Spleen (tissue), 7 donors: Measurements from ENCODE around the gene MGAT4A.

ENCODE experiments used
- POLR2AphosphoS5 ChIP-seq, 3 donors: sonication (generic); formaldehyde crosslinking; IDR thresholded peaks; one replicate each; pipeline ENCODE4 v1.5.1; 2017; ENCODE audit warnings: antibody characterized with exemption in 3 of 3
- TF ChIP-seq, protein P1 (sequence below), 11 experiments: fragments of 200-600 bp in 7 of 11; fragments of 450-650 bp in 4 of 11; sonication (generic) in 4 of 11; IDR thresholded peaks in 8 of 11; conservative IDR thresholded peaks in 3 of 11; 1 replicate in 7 of 11; 2 replicates in 4 of 11; pipeline versions ENCODE4 v1.4.0 to v1.8.0; 2016 to 2021; ENCODE audit warnings: antibody characterized with exemption in 11 of 11, inconsistent platforms in 4 of 11, mild to moderate bottlenecking in 1 of 11
- donor health status: DM: no; HTN: no; CAD: no; lungs with moderate emphysema.
- donor health status: DM: no; HTN: no; CAD: no.
- donor health status: DM: no; HTN: no; CAD: no.

DNA sequence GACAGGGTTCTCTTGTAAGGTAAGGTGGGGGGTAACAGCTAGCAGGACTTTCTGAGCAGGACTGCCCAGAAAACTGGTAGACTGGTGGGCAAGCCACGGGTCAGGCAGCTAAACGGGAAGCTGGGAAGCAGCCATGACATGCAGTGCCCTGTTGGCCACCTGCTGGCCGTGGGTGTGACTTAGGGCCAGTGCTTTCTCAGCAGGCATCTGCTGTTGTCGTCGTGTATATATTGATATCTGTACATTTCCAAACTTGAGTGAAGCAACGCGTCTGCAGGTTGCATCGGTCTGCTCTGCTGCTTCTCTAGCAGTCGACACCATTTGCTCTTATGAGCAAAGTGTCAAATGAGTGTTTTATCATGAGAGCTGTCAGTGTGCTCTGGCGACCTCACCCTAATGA is 153.6 kb downstream of the MGAT4A start:
- TF ChIP-seq, protein P1, sequence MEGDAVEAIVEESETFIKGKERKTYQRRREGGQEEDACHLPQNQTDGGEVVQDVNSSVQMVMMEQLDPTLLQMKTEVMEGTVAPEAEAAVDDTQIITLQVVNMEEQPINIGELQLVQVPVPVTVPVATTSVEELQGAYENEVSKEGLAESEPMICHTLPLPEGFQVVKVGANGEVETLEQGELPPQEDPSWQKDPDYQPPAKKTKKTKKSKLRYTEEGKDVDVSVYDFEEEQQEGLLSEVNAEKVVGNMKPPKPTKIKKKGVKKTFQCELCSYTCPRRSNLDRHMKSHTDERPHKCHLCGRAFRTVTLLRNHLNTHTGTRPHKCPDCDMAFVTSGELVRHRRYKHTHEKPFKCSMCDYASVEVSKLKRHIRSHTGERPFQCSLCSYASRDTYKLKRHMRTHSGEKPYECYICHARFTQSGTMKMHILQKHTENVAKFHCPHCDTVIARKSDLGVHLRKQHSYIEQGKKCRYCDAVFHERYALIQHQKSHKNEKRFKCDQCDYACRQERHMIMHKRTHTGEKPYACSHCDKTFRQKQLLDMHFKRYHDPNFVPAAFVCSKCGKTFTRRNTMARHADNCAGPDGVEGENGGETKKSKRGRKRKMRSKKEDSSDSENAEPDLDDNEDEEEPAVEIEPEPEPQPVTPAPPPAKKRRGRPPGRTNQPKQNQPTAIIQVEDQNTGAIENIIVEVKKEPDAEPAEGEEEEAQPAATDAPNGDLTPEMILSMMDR (IDR thresholded peaks at IDR 0.05 in 8 of 11, conservative IDR thresholded peaks at IDR 0.05 in 3 of 11) = no peak
- no peak for TF ChIP-seq POLR2AphosphoS5 (IDR thresholded peaks at IDR 0.05)
